ENCODE results near the gene RAB20. TPM values are rescaled to one million over a fixed set of nuclear protein-coding genes. Genes with fewer than 3 reads are reported as not detected.

The RAB20 gene
- total RNA-seq, 1 donor from 2014 or later, result 3.8 TPM

DNA sequence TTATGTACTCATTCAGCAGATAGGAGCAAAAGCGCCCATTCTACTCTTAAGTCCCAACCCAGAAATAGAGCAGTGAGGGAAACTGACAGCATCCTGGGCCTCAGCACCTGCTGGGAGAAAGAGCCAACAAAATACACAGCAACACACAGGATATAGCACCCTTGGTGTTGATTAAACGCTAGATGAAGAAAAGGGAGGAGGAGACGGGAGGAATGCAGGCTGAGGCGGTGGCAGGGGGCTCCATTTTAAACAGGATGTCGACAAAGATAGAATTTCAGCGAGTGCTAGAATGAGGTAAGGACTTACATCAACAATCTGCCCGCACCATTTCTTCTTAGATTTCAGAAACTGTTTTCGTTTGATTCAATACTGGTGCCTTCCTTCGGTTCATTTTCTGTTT, 4.6 kb upstream of the RAB20 start:
- Mint-ChIP-seq H3K27me3 (peaks cover 38% of the 10 kb centered on the region), H3K4me1 (ENCODE audit: low read depth) (peaks cover 2% of the 10 kb centered on the region), H3K36me3 (ENCODE audit: insufficient read depth) (no peaks in the 10 kb centered on the region), H3K4me3 (ENCODE audit: low read depth) (no peak overlapping the region), H3K9me3 (ENCODE audit: low read depth) (peaks cover 3% of the 10 kb centered on the region), H3K27ac (no peak overlapping the region)
- TF ChIP-seq, protein P1, sequence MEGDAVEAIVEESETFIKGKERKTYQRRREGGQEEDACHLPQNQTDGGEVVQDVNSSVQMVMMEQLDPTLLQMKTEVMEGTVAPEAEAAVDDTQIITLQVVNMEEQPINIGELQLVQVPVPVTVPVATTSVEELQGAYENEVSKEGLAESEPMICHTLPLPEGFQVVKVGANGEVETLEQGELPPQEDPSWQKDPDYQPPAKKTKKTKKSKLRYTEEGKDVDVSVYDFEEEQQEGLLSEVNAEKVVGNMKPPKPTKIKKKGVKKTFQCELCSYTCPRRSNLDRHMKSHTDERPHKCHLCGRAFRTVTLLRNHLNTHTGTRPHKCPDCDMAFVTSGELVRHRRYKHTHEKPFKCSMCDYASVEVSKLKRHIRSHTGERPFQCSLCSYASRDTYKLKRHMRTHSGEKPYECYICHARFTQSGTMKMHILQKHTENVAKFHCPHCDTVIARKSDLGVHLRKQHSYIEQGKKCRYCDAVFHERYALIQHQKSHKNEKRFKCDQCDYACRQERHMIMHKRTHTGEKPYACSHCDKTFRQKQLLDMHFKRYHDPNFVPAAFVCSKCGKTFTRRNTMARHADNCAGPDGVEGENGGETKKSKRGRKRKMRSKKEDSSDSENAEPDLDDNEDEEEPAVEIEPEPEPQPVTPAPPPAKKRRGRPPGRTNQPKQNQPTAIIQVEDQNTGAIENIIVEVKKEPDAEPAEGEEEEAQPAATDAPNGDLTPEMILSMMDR (IDR thresholded peaks at IDR 0.05; ENCODE audit: unreplicated experiment), result no peak
- DNase-seq (ENCODE audit: low spot score, unreplicated experiment), result no peak

DNA sequence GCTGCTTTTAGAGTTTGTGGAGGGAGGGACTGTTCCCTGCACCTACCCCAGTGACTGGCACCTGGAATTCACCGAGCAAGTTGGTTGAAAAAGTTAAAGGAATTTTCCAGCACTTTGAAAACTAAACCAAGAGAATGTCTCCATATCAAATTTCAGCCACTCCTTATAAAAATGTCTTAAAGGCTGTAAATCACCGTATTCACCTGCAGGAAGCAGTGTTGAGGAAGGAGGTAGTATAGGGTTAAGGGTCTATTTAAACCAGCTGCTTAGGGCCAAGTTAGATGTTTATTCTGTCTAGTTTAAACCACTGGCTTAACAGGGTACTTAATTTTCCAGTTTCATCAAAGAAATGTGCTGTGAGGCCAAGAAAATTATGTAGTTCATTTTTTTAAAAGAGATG, 3.8 kb upstream of the RAB20 start:
- Mint-ChIP-seq H3K9me3 (ENCODE audit: low read depth) (peaks cover 3% of the 10 kb centered on the region), H3K27ac (no peak overlapping the region), H3K27me3 (peaks cover 38% of the 10 kb centered on the region), H3K4me3 (ENCODE audit: low read depth) (no peak overlapping the region), H3K4me1 (ENCODE audit: low read depth) (peaks cover 7% of the 10 kb centered on the region), H3K36me3 (ENCODE audit: insufficient read depth) (no peaks in the 10 kb centered on the region)
- DNase-seq (ENCODE audit: low spot score, unreplicated experiment), result no peak
- TF ChIP-seq, protein P1 (IDR thresholded peaks at IDR 0.05; ENCODE audit: unreplicated experiment), result peak; percentile 16

DNA sequence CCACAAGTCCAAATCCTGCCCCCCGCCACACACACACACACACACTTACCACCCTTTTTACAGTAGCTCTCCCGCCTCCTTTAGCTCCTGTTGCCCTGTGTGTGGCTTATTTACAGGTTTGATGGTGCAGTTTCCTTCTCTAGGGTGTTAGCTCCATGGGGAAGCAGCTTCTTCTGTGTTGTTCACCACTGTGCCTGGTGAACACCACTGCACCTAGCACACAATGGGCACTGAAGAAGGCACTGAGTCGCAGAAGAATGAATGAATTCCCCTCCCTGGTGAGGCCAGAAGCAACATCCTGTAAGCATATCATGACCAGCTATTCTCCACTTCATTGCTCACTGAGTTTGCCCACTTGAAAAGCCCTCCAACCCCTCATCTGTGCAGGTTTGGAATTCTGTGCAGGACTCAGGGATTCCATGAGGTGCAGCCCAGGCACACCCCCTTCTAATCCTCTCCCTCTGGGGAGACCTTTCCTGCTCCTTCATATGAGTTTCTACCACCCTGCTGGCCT, 3.0 kb upstream of the RAB20 start:
- H3K9me3 Mint-ChIP-seq (ENCODE audit: low read depth), result peaks cover 3% of the 10 kb centered on the region
- TF ChIP-seq, protein P1 (IDR thresholded peaks at IDR 0.05; ENCODE audit: unreplicated experiment), result no peak

DNA sequence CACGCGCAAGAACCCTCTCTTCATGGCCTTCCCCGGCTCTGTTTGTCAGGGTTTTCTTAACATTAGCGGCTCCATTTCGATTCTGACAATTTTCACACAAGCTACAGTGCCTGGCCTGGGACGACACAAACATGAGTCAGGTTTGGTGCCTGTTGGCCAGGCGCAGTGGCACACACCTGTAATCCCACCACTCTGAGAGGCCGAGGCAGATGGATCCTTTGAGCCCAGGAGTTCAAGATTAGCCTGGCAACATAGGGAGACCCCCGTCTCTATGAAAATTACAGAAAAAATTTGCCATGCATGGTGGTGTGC, 1.9 kb upstream of the RAB20 start:
- no peaks in the 10 kb centered on the region for H3K36me3 Mint-ChIP-seq (ENCODE audit: insufficient read depth)
- DNase-seq (ENCODE audit: low spot score, unreplicated experiment), result no peak
- H3K4me1 Mint-ChIP-seq (ENCODE audit: low read depth), result peaks cover 13% of the 10 kb centered on the region
- H3K27me3 Mint-ChIP-seq, result peaks cover 42% of the 10 kb centered on the region
- H3K9me3 Mint-ChIP-seq (ENCODE audit: low read depth), result peaks cover 3% of the 10 kb centered on the region
- H3K4me3 Mint-ChIP-seq (ENCODE audit: low read depth), result no peak overlapping the region
- TF ChIP-seq, protein P1 (IDR thresholded peaks at IDR 0.05; ENCODE audit: unreplicated experiment), result no peak
- no peak overlapping the region for H3K27ac Mint-ChIP-seq

More for the DNA sequence above, 3.0 kb upstream of the RAB20 start:
- H3K4me1 Mint-ChIP-seq (ENCODE audit: low read depth), result peaks cover 9% of the 10 kb centered on the region
- H3K36me3 Mint-ChIP-seq (ENCODE audit: insufficient read depth), result no peaks in the 10 kb centered on the region
- no peak for DNase-seq (ENCODE audit: low spot score, unreplicated experiment)
- no peak overlapping the region for H3K4me3 Mint-ChIP-seq (ENCODE audit: low read depth)
- H3K27ac Mint-ChIP-seq, result no peak overlapping the region
- peaks cover 38% of the 10 kb centered on the region for H3K27me3 Mint-ChIP-seq

DNA sequence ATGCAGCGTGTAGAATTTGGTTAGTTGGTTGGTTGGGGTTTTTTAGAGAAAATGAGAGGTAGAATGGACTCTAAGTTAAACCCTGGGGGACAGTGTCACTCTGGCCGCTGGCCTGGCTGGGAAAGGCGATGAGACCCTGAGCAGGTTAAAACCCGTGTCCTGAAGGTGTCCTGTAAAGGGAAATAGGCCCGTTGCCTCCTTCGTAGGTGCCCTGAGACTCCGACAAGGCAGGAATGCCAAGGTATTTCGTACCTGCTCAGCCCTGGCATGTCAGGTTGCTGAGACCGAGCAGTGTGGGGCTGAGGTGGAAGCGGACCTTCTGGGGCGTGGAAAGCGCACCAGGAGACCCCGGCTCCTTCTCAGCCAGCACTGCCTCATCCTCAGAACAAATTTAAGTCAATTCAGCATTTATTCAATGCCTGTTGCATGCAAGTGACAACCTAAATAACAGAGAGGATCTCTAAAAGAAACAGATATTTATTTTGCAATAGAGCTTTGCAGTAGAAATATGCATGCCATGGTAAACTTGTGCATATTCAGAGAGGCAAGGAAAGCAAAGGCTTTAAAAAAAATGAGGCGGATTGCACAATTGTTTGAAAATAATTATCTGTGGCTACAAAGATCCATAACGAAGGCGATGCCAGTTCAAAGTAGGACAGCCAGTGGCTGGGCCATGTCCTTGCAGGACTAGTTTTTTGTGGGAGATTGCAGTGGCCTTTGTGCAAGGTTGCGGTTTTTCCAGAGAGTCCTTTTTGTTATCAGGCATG, 1.4 kb upstream of the RAB20 start:
- DNase-seq (ENCODE audit: low spot score, unreplicated experiment), result no peak
- no peaks in the 10 kb centered on the region for H3K36me3 Mint-ChIP-seq (ENCODE audit: insufficient read depth)
- H3K4me3 Mint-ChIP-seq (ENCODE audit: low read depth), result peak overlapping the region; percentile 85
- peaks cover 3% of the 10 kb centered on the region for H3K9me3 Mint-ChIP-seq (ENCODE audit: low read depth)
- H3K27me3 Mint-ChIP-seq, result peaks cover 42% of the 10 kb centered on the region
- H3K27ac Mint-ChIP-seq, result no peak overlapping the region
- TF ChIP-seq, protein P1 (IDR thresholded peaks at IDR 0.05; ENCODE audit: unreplicated experiment), result no peak
- peaks cover 13% of the 10 kb centered on the region for H3K4me1 Mint-ChIP-seq (ENCODE audit: low read depth)
